Purkinje cell (primary cell): Measurements from ENCODE around the gene TAS2R39. TPM values are rescaled to one million over a fixed set of nuclear protein-coding genes. Genes with fewer than 3 reads are reported as not detected.

Experiments used
- polyA plus RNA-seq: library from polyadenylated mRNA; unstranded; fragments of >200 nt; fragmentation: Nextera tagmentation; gene quantifications from 2 replicates; pipeline ENCODE4 v1.2.1, GENCODE V29; 2014

TAS2R39 gene
- not detected in 2 replicates for polyA plus RNA-seq

GRCh38 chr7:143183024-143183423, at the start of gene TAS2R39:
TAS2R39 (plus strand) TSS chr7:143183419; CDS start chr7:143183419, 0 bp downstream.

GRCh38 chr7:143221737-143222136, 38.5 kb downstream of the TAS2R39 start, which contains the start of gene TAS2R40:
TAS2R40 (plus strand) TSS chr7:143222037; CDS start chr7:143222079, 42 bp downstream.

Other genes with a start within 250 kb of the TAS2R39 start
- gene TRPV5, start 249.7 kb upstream of the TAS2R39 start, polyA plus RNA-seq: not detected in 2 replicates
- not detected in 2 replicates for gene LLCFC1, start 243.9 kb upstream of the TAS2R39 start, polyA plus RNA-seq
- gene KEL, start 221.1 kb upstream of the TAS2R39 start, polyA plus RNA-seq: not detected in 2 replicates
- not detected in 2 replicates for gene OR9A2, start 156.3 kb upstream of the TAS2R39 start, polyA plus RNA-seq
- 1.2 TPM in 1 of 2 replicates, not detected in the other for gene OR6V1, start 131.1 kb upstream of the TAS2R39 start, polyA plus RNA-seq
- not detected in 2 replicates for gene PIP, start 51.3 kb upstream of the TAS2R39 start, polyA plus RNA-seq
- gene TAS2R40, start 38.6 kb downstream of the TAS2R39 start, polyA plus RNA-seq: not detected in 2 replicates
- gene GSTK1, start 80.0 kb downstream of the TAS2R39 start, polyA plus RNA-seq: 54.2 and 54.6 TPM in 2 replicates
- 2.9 TPM in 1 of 2 replicates, not detected in the other for gene TMEM139, start 101.5 kb downstream of the TAS2R39 start, polyA plus RNA-seq
- gene CASP2, start 104.9 kb downstream of the TAS2R39 start, polyA plus RNA-seq: 1.3 and 3.5 TPM in 2 replicates
- gene CLCN1, start 132.7 kb downstream of the TAS2R39 start, polyA plus RNA-seq: not detected in 2 replicates
- gene FAM131B, start 179.3 kb downstream of the TAS2R39 start, polyA plus RNA-seq: 0.35 and 3.6 TPM in 2 replicates
- 1.4 and 4.9 TPM in 2 replicates for gene ZYX, start 197.9 kb downstream of the TAS2R39 start, polyA plus RNA-seq
- not detected in 2 replicates for gene EPHA1, start 225.4 kb downstream of the TAS2R39 start, polyA plus RNA-seq